Embryonic facial prominence (tissue), 1 donor: ENCODE measurements around the gene KDM3B.
"Not testable (repeated sequence)": the region's sequence is repeated elsewhere in the genome, so short reads cannot be mapped to it uniquely, and the experiment has no call there.

Source experiments
- DNase-seq: peaks from one replicate; pipeline ENCODE4 v3.0.0-alpha.2; 2016; ENCODE audit errors: extremely low spot score

Gene KDM3B

DNA sequence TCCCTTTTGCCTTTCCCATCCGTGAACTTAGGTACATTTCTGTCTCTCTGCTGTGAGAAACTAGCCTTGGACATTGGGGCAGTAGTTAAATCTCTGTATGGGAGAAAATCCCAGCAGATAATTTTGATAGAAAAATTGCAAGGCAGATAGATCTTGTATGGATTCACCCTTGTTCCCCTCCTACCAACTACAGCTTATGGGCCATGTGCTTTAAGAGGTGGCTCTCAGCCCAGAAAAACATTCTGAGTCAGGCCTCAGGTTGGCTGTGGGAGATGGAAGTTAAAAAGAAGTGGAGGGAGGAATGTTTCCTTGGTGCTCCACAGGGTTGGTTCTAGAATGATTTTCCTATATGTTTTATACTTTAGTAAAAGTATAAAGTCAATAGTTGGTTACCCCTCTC lies 1.4 kb upstream of the KDM3B start:
- DNase-seq: no peak

DNA sequence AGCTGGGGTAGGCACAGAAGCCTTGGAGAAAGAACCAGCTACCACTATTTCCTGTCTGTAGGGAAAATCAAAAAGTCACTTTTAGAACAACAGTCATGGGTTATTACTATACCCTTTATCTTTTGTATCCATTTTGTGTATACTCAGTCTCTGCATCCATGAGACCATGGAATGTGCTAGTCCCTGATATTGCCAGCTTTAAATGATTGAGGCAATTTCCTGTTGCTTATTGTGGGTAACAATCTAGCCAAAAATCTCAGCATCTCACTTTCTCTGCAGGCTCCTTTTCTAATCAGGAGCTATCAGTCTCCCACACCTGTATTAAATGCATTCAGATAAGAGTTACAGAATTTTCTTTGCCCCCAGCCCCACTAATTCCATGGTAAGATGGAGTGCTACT lies 968 bp upstream of the KDM3B start:
- DNase-seq: no peak

DNA sequence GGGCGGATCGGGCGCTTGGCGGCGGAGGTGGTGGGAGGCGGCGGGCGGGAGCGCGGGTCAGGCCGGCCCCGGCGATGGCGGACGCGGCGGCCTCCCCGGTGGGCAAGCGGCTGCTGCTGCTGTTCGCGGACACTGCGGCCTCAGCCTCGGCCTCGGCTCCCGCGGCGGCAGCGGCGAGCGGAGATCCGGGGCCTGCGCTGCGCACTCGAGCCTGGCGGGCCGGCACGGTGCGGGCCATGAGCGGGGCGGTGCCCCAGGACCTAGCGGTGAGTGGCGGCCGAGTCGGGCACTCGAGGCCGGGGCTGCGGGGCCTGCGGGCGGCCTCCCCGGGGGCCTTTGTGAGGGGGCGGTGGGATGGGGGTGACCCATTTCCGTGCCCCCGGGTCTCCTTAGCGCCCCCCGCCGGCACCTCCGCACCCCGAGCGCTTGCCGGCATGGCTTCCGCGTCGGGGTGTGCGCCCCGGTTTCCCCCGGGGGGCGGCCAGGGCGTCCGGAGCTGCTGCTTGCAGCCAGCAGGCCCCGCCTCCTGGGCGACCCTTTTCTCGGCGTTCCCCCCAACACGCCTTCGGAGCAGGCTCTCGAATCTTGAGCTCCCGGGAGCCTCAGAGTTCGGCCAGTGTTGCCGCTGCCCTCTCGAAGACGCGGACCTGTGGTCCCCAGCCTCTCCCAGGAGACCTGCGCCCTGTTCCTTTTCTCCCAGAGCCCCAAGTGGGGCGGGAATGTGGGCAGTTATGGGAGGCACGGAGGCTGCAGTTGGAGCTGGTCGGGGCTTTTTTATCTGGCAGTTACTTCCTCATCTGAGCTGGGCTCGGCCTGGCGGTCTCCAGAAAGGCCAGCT lies 456 bp downstream of the KDM3B start:
- DNase-seq: no peak

DNA sequence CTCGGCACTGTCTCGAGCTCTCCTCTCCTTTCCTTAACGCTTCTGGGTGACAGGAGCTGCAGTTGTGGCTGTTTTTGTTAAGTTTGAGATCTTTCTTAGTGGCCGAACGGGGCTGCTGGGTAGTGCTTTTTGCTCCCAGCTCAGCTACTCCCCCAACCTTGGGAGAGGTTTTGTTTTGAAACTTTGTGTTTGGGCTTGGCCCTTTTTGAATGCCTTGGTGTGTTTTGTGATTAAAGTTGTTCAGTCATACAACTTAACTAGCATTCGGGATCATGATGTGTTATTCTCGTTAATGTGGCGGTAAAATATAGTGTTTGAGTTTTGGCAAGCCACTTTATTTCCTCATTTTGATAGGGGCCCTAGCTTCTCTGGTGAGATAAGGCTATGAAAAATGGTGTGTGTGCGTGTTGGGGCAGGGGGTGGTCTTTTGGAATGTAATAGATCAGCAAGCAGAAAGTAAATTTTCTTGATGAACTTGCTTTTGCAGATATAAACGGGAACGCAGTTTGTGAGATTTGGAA lies 1.1 kb downstream of the KDM3B start:
- no peak for DNase-seq

DNA sequence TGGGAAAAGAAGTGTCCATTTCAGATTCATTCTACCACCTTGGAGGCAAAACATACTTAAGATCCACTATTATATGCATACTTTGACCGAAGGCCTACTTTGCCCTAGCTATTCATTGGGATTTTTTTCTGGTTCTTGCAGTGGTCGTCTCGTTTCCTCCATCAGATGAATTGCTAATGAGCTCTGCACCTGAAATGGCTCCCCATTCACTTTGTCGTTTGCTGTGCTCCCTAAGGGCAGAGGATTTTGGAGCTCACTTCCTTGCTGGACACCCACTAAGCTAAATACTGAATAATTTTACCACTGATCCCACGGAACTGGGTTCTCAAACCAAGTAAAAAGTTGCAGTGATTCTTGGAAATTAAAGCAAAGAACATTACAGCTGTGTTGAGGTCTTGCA lies 1.9 kb downstream of the KDM3B start:
- DNase-seq: no peak

DNA sequence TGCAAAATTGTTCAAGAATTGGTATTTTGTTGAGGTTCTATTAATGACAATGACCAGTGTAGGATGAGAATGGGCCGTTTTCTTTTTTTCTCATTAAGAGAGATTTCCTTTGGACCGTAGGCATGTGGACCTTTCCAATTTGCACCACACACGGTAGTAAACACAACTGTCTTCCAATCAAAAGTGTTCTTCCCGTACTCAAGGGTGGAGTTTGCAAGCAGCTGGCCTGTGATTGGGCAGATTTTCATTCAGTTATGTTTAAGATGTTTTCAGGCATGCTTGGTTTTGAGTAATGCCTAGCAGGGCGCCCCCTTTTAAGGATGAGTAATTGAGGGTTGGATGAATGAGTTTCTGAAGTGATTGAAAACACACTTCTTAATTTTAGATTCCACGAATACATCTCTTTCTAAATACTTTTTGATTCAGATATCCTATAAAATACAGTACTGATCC lies 2.5 kb downstream of the KDM3B start:
- DNase-seq: no peak

DNA sequence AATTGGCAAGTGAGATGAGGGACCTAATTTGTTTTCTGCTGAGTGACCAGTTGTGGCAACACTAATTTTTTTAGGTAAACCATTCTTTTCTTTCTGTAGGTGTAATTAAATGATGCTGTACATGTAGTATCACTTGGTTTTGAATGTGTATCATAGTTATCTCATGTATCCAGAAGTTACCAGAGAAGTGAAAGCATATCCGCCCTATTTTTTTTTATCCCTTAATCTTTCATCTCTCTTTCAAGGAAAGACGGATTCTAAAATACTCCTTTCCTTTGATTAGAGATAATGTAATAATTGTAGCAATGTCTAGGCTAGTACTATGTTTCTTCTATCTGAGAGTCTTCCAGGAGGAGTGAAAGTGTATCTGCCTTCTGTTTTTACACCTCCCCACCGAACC lies 7.1 kb downstream of the KDM3B start:
- no peak for DNase-seq

DNA sequence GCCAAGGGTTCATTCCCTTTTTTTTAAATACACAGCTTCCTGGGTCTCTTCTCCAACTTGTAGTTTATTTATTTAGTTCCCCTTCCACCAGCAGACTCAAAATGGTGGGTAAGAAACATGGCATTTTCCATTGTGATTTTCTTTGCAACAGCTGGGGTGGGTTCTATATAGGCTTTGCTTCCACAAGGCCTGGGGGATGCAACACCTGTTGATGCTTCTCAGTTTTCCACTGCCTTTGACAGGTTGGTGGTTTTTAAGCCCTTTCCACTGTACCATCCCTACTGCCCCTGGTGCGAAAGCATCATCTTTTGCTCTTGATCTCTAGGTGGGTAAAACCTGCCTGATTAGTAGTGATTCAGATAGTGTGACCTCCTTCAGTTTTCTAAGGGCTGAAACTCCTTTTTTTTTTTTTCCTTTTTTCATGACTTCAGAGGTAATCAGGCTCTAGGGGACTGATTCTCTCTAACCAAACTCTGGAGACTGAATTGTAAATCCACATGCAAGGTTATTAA lies 8.5 kb downstream of the KDM3B start:
- DNase-seq: no peak

DNA sequence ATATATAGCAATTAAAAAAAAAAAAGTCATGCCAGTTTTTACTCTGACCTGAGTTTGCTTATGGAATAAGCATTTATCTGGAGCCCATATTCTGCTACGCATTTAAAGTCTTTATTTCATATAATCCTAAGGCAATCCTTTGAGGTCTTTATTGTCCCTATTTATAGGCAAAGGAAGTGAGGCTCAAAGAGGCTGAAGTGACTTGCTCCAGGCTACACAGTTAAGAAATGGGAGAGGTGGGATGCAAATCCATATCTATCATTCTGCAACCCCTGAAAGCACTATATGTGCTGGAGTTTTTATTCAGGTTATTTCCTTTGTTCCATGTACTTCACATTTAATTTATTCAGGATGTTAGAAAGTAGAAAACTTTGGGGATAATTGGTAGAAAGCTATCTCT lies 12.1 kb downstream of the KDM3B start:
- DNase-seq: no peak

DNA sequence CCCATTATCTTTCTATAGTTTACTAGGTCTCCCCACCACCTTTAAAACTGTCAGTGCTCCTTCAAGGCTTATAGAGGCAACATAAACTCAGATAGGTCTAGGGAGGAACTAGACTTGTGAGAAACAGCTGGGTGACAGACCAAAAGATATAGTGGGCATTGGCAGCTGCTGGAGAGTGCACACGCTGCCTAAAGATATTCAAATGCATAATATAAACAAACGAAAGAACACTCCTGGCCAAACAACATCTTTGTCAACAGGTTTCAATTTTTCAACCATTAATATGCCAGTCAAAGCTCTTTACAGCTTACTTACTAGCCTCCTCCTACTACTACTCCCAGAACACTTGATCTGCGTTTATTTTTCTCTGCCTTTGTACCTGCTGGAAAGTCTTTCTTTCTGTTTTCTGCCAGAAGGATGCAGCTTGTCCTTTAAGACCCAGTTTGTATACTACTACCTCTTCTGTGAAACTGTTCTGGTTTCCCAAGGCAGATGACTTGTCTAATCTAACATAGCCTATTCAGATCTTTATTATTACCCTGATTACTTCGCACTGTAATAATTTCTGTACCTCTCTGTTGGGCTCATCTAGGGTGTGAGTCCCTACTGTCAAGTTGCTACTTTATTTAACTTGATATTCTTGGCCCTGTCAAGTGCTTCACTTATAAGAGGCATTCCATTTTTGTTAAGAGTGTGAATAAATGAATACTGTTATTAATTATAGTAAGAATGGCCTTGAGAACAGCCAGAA lies 14.3 kb downstream of the KDM3B start:
- DNase-seq: no peak

DNA sequence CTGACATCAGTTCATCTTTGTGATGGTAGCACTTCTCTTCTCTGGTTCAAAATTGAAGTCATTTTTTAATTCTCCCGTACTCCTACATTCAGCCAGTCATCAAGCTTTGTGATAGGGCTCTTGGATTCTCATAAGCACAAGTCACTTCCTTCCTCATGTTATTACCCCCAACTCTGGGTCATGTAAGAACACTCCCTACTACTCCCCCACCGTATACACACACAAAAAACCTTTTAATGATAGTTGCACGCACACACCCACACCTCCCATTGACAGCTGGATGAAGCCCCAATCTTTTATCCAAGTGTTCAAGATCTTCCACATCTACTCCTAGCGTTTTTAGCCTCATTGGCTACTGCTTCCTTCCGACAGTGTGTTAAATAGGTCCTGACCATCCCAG lies 16.8 kb downstream of the KDM3B start:
- no peak for DNase-seq

DNA sequence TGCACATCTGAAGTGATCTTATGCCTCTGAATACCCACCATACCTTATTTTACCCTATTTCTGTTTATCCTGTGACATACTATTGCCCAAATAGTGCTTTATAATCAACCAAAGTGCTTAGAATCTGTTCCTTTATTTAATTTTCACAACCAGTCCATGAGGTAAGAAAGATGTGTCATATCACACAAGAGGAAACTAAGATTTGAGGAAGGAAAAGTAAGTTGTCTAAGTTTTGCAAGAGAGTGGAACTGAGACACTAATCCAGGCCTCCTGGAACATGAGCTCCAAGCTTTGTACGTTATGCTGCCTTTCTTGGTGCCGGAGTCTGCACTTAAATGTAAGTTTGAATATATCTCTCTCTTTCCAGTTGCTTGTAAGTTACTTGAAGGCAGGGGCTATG lies 17.2 kb downstream of the KDM3B start:
- DNase-seq: no peak

DNA sequence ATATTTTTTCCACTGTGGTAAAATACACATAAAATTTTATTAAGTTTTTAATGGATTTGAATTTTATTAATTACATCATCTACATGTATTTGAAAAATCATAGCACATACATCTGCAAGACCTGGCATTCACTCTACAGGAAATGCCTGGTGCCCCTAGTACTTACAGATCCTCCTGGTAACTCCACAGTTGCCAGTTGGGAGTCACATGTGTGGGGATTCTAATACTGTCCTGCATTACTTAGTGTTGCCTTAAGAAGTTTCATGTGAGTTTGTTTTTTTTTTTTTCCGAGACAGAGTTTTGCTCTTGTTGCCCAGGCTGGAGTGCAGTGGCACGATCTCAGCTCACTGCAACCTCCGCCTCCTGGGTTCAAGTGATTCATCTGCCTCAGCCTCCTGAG lies 18.1 kb downstream of the KDM3B start:
- DNase-seq: no peak

DNA sequence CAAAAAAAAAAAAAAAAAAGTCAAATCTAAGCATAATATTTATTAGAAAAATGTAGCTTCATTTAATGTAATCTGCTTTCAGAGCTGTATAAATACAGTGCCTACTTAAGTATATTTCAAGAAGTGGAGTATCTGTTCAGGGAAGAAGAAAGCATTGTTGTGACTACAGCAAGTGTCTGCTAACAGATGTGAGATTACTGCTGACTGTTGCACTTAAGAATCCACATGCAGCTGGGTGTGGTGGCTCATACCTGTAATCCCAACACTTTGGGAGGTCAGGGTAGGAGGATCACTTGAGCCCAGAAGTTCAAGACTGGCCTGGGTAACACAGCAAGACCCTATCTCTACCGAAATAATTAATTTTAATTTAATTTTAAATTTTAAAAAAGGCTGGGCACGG lies 19.0 kb downstream of the KDM3B start:
- DNase-seq: no peak

DNA sequence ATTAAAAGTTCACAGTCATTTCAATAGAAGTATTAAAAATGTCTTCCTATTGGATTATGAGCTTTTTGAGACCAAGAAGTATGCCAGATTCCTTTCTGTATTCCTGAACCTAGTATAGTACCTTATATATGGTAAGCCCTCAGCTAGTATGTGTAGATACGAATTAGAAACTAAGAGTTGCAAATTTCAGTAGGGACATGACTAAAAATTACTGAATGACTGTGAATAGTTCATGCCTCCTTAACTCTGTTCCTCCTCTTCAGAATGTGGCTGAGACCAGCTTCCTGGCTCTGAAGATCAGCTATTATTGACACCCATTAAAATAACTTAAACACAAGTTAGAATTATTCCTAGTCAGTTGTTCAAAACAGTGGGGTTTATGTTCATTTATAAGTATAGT lies 19.7 kb downstream of the KDM3B start:
- no peak for DNase-seq

DNA sequence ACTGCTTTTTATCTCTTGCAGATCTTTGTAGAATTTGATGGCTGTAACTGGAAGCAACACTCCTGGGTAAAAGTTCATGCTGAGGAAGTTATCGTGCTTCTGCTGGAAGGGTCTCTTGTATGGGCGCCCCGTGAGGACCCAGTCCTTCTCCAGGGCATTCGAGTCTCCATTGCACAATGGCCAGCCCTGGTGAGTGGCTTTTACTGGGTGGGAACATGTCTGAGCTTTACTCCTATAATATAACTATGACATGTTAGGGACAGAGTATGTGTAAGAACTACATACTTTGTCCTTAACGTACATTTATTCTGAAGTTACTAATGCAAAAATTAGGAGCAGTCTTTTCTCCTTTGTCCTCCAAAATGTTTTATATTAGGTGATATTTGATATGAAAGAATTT lies 20.2 kb downstream of the KDM3B start:
- DNase-seq: no peak

DNA sequence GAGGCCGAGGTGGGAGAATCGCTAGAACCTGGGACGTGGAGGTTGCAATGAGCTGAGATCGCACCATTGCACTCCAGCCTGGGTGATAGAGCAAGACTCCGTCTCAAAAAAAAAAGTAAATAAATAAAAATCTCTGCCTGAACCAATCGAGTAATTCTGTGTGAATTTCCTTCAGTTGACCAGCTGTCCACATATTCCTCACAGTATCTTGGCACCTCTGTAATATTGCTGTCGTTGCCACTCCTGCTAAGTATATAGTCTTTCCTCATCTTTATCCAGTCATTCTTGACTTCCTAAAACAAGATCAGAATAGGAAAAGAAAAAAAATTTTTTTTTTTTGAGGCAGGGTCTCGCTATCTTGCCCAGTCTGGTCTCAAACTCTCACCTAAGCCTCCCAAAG lies 29.9 kb downstream of the KDM3B start:
- no peak for DNase-seq

DNA sequence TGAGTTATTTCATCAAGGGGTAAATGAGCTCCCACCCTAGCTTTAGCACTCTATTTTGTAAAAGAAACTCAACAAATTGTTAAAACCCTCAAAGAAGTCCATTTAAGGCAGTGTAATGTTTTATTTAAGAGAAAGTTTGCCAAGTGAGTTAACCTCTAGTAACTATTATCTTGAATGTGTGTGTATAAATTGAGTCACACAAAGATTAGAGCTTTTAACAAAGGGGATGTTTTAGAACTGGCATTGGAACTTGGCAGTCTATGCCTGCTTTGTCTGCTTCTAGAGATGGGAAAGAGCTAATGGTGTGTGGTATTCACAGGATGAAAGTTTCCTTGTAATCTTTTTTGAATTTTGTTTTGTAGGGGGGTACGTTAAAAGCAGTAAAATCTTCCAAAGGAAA lies 33.2 kb downstream of the KDM3B start:
- DNase-seq: no peak

DNA sequence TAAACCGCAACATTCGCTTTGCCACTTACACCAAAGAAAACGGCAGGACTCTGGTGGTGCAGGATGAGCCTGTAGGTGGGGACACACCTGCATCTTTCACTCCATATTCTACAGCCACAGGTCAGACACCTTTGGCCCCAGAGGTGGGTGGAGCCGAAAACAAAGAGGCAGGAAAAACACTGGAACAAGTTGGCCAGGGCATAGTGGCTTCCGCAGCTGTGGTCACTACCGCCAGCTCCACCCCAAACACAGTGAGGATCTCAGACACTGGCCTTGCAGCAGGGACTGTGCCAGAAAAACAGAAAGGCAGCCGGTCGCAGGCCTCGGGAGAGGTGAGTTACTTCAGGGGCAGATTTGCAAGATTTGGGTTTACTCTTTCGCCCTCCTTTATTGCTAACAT lies 33.8 kb downstream of the KDM3B start:
- no peak for DNase-seq

DNA sequence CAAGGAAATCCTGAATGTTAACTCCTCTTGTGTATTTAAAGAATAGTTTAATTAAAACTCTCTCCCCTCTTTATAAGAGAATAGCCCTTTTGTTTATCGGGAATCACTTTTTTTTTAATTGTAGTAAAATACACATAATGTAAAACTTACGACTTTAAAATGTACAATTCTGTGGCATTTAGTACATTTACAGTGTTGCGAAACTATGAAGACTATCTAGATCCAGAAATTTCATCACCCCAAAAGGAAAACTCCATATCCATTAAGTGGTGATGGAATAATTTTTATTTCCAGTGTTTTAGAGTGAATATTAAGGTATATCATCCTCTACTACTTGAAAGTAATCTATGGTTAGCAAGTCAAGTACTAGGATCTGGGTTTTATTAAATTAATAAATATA lies 36.8 kb downstream of the KDM3B start:
- no peak for DNase-seq

DNA sequence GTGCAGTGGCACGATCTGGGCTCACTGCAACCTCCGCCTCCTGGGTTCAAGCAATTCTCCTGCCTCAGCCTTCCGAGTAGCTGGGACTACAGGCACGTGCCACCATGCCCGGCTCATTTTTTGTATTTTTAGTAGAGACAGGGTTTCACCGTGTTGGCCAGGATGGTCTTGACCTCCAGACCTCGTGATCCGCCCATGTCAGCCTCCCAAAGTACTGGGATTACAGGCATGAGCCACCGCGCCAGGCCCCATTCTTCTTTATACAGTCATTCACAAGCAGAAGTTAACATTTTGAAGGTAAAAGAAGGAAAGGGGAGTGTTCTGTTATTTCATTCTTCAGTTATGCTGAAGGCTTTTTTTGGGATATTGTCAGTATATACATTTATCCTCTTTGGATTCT lies 37.4 kb downstream of the KDM3B start:
- DNase-seq: not testable (repeated sequence)

DNA sequence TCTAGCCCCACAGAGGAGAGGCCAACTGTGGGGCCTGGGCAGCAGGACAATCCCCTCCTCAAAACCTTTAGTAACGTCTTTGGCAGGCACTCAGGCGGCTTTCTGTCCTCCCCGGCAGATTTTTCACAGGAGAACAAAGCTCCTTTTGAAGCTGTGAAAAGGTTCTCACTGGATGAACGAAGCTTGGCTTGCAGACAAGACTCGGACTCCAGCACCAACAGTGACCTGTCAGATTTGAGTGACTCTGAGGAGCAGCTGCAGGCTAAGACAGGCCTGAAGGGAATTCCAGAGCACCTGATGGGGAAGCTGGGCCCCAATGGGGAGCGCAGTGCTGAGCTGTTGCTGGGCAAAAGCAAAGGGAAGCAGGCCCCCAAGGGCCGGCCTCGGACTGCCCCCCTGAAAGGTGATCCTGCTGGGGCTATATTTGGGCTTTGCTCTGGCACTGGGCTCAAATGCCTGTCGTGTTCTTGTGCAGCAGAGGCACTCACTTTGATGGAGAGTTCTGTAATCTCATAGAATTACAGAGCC lies 39.4 kb downstream of the KDM3B start:
- DNase-seq: no peak

DNA sequence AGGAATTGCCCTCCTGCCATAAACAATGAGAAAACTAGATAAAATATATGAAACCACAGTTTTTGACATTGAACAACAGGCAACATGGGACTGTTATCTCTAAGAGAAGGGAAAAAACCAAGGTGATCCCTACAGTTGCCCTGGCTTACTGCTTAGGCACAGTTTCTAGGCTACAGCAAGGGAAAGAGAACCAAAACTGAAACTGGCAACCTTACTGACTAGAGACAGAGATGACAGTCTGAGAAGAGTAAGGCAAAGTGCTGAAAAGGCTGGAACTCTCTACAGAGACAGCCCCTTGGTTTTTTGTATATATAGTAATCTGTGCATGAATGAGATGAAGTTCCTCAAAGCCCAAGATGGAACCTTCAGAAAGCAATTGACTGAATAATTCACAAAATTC lies 50.2 kb downstream of the KDM3B start:
- no peak for DNase-seq
